Measurements from ENCODE around the gene ZNF532. TPM values are rescaled to one million over a fixed set of nuclear protein-coding genes. Genes with fewer than 3 reads are reported as not detected.

The ZNF532 gene
- polyA plus RNA-seq, 2 donors, result 9.9 to 10.6 TPM

GRCh38 chr18:58865701-58866065 is 1.0 kb downstream of the ZNF532 start:
- no peak overlapping the region for H3K4me3 ChIP-seq (ENCODE audit: low read depth in 1 of 2, low read length in 2 of 2)
- H3K9me3 ChIP-seq (ENCODE audit: control insufficient read depth in 2 of 2, insufficient read depth in 1 of 2, low read depth in 1 of 2, low read length in 1 of 2), result no peaks in the 10 kb centered on the region
- H3K27me3 ChIP-seq (ENCODE audit: control insufficient read depth in 1 of 2, insufficient read depth in 2 of 2, low read length in 2 of 2), result no peaks in the 10 kb centered on the region
- H3K36me3 ChIP-seq (ENCODE audit: control insufficient read depth in 2 of 2, insufficient read depth in 2 of 2, low read length in 1 of 2), result peaks cover 4% of the 10 kb centered on the region in 2 donors
- 78 to 80% methylated on average over 8 of the region's 8 CpGs for WGBS, 2 donors
- H3K27ac ChIP-seq (ENCODE audit: low read depth in 2 of 2, low read length in 1 of 2), result no peak overlapping the region
- peaks cover 0 to 4% of the 10 kb centered on the region in 2 donors for H3K4me1 ChIP-seq (ENCODE audit: control insufficient read depth in 2 of 2, insufficient read depth in 2 of 2, low read length in 1 of 2)

- peak overlapping the region; percentile 7 to 47 for H3K27ac ChIP-seq (ENCODE audit: low read depth in 2 of 2, low read length in 1 of 2)
- H3K9me3 ChIP-seq (ENCODE audit: control insufficient read depth in 2 of 2, insufficient read depth in 1 of 2, low read depth in 1 of 2, low read length in 1 of 2), result no peaks in the 10 kb centered on the region
- WGBS, 2 donors, result 72 to 74% methylated on average over 9 of the region's 9 CpGs
- H3K27me3 ChIP-seq (ENCODE audit: control insufficient read depth in 1 of 2, insufficient read depth in 2 of 2, low read length in 2 of 2), result no peaks in the 10 kb centered on the region
- H3K4me3 ChIP-seq (ENCODE audit: low read depth in 1 of 2, low read length in 2 of 2), result no peak overlapping the region
- peaks cover 0 to 4% of the 10 kb centered on the region in 2 donors for H3K4me1 ChIP-seq (ENCODE audit: control insufficient read depth in 2 of 2, insufficient read depth in 2 of 2, low read length in 1 of 2)
- peaks cover 4% of the 10 kb centered on the region in 2 donors for H3K36me3 ChIP-seq (ENCODE audit: control insufficient read depth in 2 of 2, insufficient read depth in 2 of 2, low read length in 1 of 2)
Observed at GRCh38 chr18:58866066-58866772, 1.5 kb downstream of the ZNF532 start.

GRCh38 chr18:58866773-58867150 is 2.1 kb downstream of the ZNF532 start:
- H3K27ac ChIP-seq (ENCODE audit: low read depth in 2 of 2, low read length in 1 of 2), result no peak overlapping the region
- no peak overlapping the region for H3K4me3 ChIP-seq (ENCODE audit: low read depth in 1 of 2, low read length in 2 of 2)
- peaks cover 0 to 4% of the 10 kb centered on the region in 2 donors for H3K4me1 ChIP-seq (ENCODE audit: control insufficient read depth in 2 of 2, insufficient read depth in 2 of 2, low read length in 1 of 2)
- no peaks in the 10 kb centered on the region for H3K9me3 ChIP-seq (ENCODE audit: control insufficient read depth in 2 of 2, insufficient read depth in 1 of 2, low read depth in 1 of 2, low read length in 1 of 2)
- H3K36me3 ChIP-seq (ENCODE audit: control insufficient read depth in 2 of 2, insufficient read depth in 2 of 2, low read length in 1 of 2), result peaks cover 4% of the 10 kb centered on the region in 2 donors
- 70 to 87% methylated on average over 6 of the region's 6 CpGs for WGBS, 2 donors
- H3K27me3 ChIP-seq (ENCODE audit: control insufficient read depth in 1 of 2, insufficient read depth in 2 of 2, low read length in 2 of 2), result no peaks in the 10 kb centered on the region

GRCh38 chr18:58867281-58867961 is 2.7 kb downstream of the ZNF532 start:
- H3K4me1 ChIP-seq (ENCODE audit: control insufficient read depth in 2 of 2, insufficient read depth in 2 of 2, low read length in 1 of 2), result peaks cover 0 to 4% of the 10 kb centered on the region in 2 donors
- peak overlapping the region in 1 of 2 donors; percentile 3 for H3K27ac ChIP-seq (ENCODE audit: low read depth in 2 of 2, low read length in 1 of 2)
- H3K4me3 ChIP-seq (ENCODE audit: low read depth in 1 of 2, low read length in 2 of 2), result no peak overlapping the region
- H3K27me3 ChIP-seq (ENCODE audit: control insufficient read depth in 1 of 2, insufficient read depth in 2 of 2, low read length in 2 of 2), result no peaks in the 10 kb centered on the region
- 57 to 61% methylated on average over 10 of the region's 10 CpGs for WGBS, 2 donors
- peaks cover 4% of the 10 kb centered on the region in 2 donors for H3K36me3 ChIP-seq (ENCODE audit: control insufficient read depth in 2 of 2, insufficient read depth in 2 of 2, low read length in 1 of 2)
- no peaks in the 10 kb centered on the region for H3K9me3 ChIP-seq (ENCODE audit: control insufficient read depth in 2 of 2, insufficient read depth in 1 of 2, low read depth in 1 of 2, low read length in 1 of 2)

- Histone ChIP-seq H3K27me3 (ENCODE audit: control insufficient read depth in 1 of 2, insufficient read depth in 2 of 2, low read length in 2 of 2) (no peaks in the 10 kb centered on the region), H3K9me3 (ENCODE audit: control insufficient read depth in 2 of 2, insufficient read depth in 1 of 2, low read depth in 1 of 2, low read length in 1 of 2) (no peaks in the 10 kb centered on the region), H3K4me3 (ENCODE audit: low read depth in 1 of 2, low read length in 2 of 2) (no peak overlapping the region), H3K27ac (ENCODE audit: low read depth in 2 of 2, low read length in 1 of 2) (no peak overlapping the region), H3K36me3 (ENCODE audit: control insufficient read depth in 2 of 2, insufficient read depth in 2 of 2, low read length in 1 of 2) (peaks cover 4% of the 10 kb centered on the region in 2 donors), H3K4me1 (ENCODE audit: control insufficient read depth in 2 of 2, insufficient read depth in 2 of 2, low read length in 1 of 2) (peaks cover 0 to 4% of the 10 kb centered on the region in 2 donors)
- 80 to 97% methylated on average over 6 of the region's 6 CpGs for WGBS, 2 donors
Observed at GRCh38 chr18:58868440-58868839, 3.8 kb downstream of the ZNF532 start.

- Histone ChIP-seq H3K4me1 (ENCODE audit: control insufficient read depth in 2 of 2, insufficient read depth in 2 of 2, low read length in 1 of 2) (peaks cover 0 to 4% of the 10 kb centered on the region in 2 donors), H3K27ac (ENCODE audit: low read depth in 2 of 2, low read length in 1 of 2) (no peak overlapping the region), H3K27me3 (ENCODE audit: control insufficient read depth in 1 of 2, insufficient read depth in 2 of 2, low read length in 2 of 2) (no peaks in the 10 kb centered on the region), H3K36me3 (ENCODE audit: control insufficient read depth in 2 of 2, insufficient read depth in 2 of 2, low read length in 1 of 2) (peaks cover 4% of the 10 kb centered on the region in 2 donors), H3K4me3 (ENCODE audit: low read depth in 1 of 2, low read length in 2 of 2) (no peak overlapping the region), H3K9me3 (ENCODE audit: control insufficient read depth in 2 of 2, insufficient read depth in 1 of 2, low read depth in 1 of 2, low read length in 1 of 2) (no peaks in the 10 kb centered on the region)
- 83 to 87% methylated on average over 5 of the region's 5 CpGs for WGBS, 2 donors
Observed at GRCh38 chr18:58870130-58870529, 5.5 kb downstream of the ZNF532 start.

- 93 to 94% methylated on average over 2 of the region's 2 CpGs for WGBS, 2 donors
- H3K27ac ChIP-seq (ENCODE audit: low read depth in 2 of 2, low read length in 1 of 2), result no peak overlapping the region
- H3K27me3 ChIP-seq (ENCODE audit: control insufficient read depth in 1 of 2, insufficient read depth in 2 of 2, low read length in 2 of 2), result no peaks in the 10 kb centered on the region
- no peaks in the 10 kb centered on the region for H3K9me3 ChIP-seq (ENCODE audit: control insufficient read depth in 2 of 2, insufficient read depth in 1 of 2, low read depth in 1 of 2, low read length in 1 of 2)
- peaks cover 4 to 6% of the 10 kb centered on the region in 2 donors for H3K36me3 ChIP-seq (ENCODE audit: control insufficient read depth in 2 of 2, insufficient read depth in 2 of 2, low read length in 1 of 2)
- peaks cover 0 to 4% of the 10 kb centered on the region in 2 donors for H3K4me1 ChIP-seq (ENCODE audit: control insufficient read depth in 2 of 2, insufficient read depth in 2 of 2, low read length in 1 of 2)
- H3K4me3 ChIP-seq (ENCODE audit: low read depth in 1 of 2, low read length in 2 of 2), result no peak overlapping the region
Observed at GRCh38 chr18:58870621-58871020, 5.9 kb downstream of the ZNF532 start.

- Histone ChIP-seq H3K36me3 (ENCODE audit: control insufficient read depth in 2 of 2, insufficient read depth in 2 of 2, low read length in 1 of 2) (peaks cover 6 to 7% of the 10 kb centered on the region in 2 donors), H3K4me1 (ENCODE audit: control insufficient read depth in 2 of 2, insufficient read depth in 2 of 2, low read length in 1 of 2) (peaks cover 0 to 4% of the 10 kb centered on the region in 2 donors), H3K9me3 (ENCODE audit: control insufficient read depth in 2 of 2, insufficient read depth in 1 of 2, low read depth in 1 of 2, low read length in 1 of 2) (no peaks in the 10 kb centered on the region), H3K4me3 (ENCODE audit: low read depth in 1 of 2, low read length in 2 of 2) (no peak overlapping the region), H3K27ac (ENCODE audit: low read depth in 2 of 2, low read length in 1 of 2) (no peak overlapping the region), H3K27me3 (ENCODE audit: control insufficient read depth in 1 of 2, insufficient read depth in 2 of 2, low read length in 2 of 2) (no peaks in the 10 kb centered on the region)
- 68 to 73% methylated on average over 10 of the region's 10 CpGs for WGBS, 2 donors
Observed at GRCh38 chr18:58871514-58872420, 7.1 kb downstream of the ZNF532 start.

GRCh38 chr18:58878640-58879039 is 14.0 kb downstream of the ZNF532 start:
- no peak overlapping the region for H3K4me3 ChIP-seq (ENCODE audit: low read depth in 1 of 2, low read length in 2 of 2)
- no peak overlapping the region for H3K27ac ChIP-seq (ENCODE audit: low read depth in 2 of 2, low read length in 1 of 2)
- no peaks in the 10 kb centered on the region for H3K4me1 ChIP-seq (ENCODE audit: control insufficient read depth in 2 of 2, insufficient read depth in 2 of 2, low read length in 1 of 2)
- H3K36me3 ChIP-seq (ENCODE audit: control insufficient read depth in 2 of 2, insufficient read depth in 2 of 2, low read length in 1 of 2), result peaks cover 4 to 9% of the 10 kb centered on the region in 2 donors
- H3K27me3 ChIP-seq (ENCODE audit: control insufficient read depth in 1 of 2, insufficient read depth in 2 of 2, low read length in 2 of 2), result no peaks in the 10 kb centered on the region
- 92 to 97% methylated on average over 3 of the region's 3 CpGs for WGBS, 2 donors
- H3K9me3 ChIP-seq (ENCODE audit: control insufficient read depth in 2 of 2, insufficient read depth in 1 of 2, low read depth in 1 of 2, low read length in 1 of 2), result no peaks in the 10 kb centered on the region

Measured in esophagus (tissue), 2 donors.